ENCODE measurements around the gene NXPH3.

Gene NXPH3

DNA sequence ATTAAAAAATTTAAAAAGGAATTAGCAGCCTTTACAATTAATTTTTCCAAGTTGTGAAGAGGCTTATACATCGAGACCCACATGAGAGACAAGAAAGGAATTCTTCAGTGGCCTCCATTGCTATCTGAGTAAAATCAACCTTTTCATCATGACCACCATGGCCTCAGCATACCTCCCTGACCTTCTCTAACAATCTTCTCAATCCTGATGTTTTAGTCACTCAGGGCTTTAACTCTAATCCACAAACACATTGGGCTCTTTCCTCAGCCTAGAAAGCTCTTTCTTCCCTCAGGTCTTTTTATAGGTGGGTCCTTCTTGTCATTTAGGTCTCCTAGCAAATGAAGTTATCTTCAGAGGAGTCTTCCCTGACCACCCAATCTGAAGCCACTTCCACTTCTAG, 55.8 kb downstream of the NXPH3 start:
- no peak overlapping the region for H3K27ac ChIP-seq (ENCODE audit: low read length)
- no peak overlapping the region for H3K4me3 ChIP-seq (ENCODE audit: low read length in 2 of 2)
- no peaks in the 10 kb centered on the region for H3K9me3 ChIP-seq (ENCODE audit: control insufficient read depth in 2 of 2, low read length in 2 of 2)
- no peaks in the 10 kb centered on the region for H3K27me3 ChIP-seq (ENCODE audit: control insufficient read depth in 1 of 2, insufficient read depth in 2 of 2, low read length in 2 of 2)
- H3K4me1 ChIP-seq (ENCODE audit: control insufficient read depth, insufficient read depth, low read length): peaks cover 28% of the 10 kb centered on the region
- no peak overlapping the region for H3K9ac ChIP-seq (ENCODE audit: low read length in 2 of 2)
- no peaks in the 10 kb centered on the region for H3K36me3 ChIP-seq (ENCODE audit: control insufficient read depth in 2 of 2, insufficient read depth in 2 of 2, low read length in 2 of 2)
